Femur (tissue), 1 donor: Measurements from ENCODE around the gene CLIP1.

Experiments
- DNase-seq: peaks from one replicate; pipeline ENCODE4 v3.0.0-alpha.2; 2017

Gene CLIP1

GRCh38 chr12:122354958-122355641 is 67.4 kb downstream of the CLIP1 start:
- DNase-seq = no peak

GRCh38 chr12:122352394-122352793 is 70.1 kb downstream of the CLIP1 start:
- DNase-seq = no peak

DNA sequence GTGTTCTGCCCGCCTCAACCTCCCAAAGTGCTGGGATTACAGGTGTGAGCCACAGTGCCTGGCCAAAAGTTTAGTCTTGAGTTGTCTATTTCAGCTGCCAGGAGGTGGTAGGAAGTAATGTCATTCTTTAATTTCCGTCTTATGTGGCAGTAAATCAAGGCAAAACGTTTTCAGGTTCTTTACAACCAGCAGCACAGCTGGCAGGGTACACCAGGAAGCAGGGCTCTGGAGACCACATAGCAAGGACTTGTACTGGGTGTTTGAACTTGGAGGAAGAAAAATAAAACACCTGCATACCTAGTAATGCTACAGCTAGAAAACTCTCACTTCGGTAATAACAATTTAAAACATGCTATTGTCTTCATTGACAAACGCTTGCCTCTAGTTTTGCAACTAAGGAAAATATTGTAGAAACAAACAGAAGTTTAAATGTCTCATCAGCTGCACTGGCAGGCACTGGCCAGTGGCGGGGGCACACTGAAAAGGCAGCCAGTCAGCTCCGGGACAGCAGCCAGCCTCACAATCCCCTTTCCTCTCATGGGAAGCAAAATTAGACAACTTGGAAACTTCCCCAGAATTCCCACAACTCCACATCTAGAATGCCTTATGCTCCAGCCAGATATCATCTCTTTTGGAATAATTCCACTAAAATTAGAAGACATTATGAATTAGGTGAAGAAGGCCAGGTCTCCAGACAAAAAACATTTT is 72.2 kb downstream of the CLIP1 start:
- DNase-seq = peak; percentile 64

- no peak for DNase-seq
These were observed 73.4 kb downstream of the CLIP1 start for GRCh38 chr12:122349078-122349477.

DNA sequence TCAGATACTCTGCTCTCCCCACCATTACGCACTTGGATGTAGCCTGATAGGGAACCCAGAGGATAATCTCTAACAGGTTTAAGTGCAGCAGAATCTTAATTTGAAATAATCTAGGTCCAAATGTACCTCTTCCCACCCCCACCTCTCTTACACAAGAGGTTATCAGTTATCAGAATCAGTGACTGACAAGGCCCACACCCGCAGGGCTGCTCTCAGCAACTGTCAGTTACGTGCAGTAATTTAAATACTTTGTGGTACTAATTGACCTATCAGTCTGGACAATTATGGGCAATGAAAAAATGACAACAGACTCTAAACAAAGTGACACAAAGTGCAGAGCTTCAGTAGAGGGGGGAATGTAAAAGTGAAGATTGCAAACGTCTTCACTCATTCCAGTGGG is 74.0 kb downstream of the CLIP1 start:
- DNase-seq = no peak

- no peak for DNase-seq
These were observed 76.4 kb downstream of the CLIP1 start for GRCh38 chr12:122346054-122346453.

DNA sequence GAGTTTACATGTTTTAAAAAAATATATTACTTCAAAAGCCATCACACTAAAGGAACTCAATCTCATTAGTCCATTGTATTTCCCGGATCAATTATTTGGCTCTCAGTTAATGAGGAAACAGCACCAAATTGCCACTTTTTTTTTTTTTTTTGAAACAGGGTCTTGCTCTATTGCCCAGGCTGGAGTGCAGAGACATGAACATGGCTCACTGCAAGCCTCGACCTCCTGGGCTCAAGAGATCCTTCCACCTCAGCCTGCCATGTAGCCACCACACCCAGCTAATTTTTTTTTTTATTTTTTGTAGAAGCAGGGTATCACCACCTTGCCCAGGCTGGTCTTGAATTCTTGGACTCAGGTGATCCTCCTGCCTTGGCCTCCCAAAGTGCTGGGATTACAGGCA is 77.4 kb downstream of the CLIP1 start:
- no peak for DNase-seq

- DNase-seq = no peak
These were observed 86.2 kb downstream of the CLIP1 start for GRCh38 chr12:122336015-122336946.

- no peak for DNase-seq
These were observed 89.1 kb downstream of the CLIP1 start for GRCh38 chr12:122333142-122334087.

- no peak for DNase-seq
These were observed 94.7 kb downstream of the CLIP1 start for GRCh38 chr12:122327494-122328385.

DNA sequence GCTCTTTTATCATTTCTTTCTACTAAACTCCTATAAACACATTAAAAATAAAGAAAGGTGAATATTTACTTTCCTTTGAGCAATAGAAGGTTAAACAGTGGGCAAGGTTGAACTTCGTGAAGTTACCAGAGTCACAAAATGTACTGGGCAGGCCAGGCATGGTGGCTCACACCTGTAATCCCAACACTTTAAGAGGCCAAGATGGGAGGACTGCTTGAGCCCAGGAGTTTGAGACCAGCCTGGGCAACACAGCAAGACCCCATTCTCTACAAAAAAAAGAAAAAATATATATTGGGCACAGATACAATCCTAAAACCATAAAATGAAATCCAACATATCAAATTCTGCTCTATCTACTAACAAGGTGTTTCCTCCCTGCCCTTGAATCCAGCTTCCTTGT is 95.5 kb downstream of the CLIP1 start:
- no peak for DNase-seq

DNA sequence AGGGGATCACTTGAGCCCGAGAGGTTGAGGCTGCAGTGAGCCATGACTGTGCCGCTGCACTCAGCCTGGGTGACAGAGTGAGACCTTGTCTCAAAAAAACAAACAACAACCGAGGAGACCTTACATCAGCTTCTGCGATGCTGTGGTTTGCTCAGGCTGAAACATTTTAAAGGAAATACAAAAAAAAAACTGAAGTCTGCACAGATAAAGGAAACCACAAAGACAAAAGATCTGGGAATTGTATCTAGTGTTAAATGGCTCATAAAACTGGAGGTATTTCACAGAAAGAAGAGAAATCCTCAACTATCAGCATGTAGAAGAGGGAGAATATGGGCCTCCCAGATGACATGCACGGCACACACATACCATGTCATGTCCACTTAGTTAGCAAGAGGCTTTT is 95.9 kb downstream of the CLIP1 start:
- no peak for DNase-seq

GRCh38 chr12:122323311-122324019 is 99.0 kb downstream of the CLIP1 start:
- DNase-seq = no peak

DNA sequence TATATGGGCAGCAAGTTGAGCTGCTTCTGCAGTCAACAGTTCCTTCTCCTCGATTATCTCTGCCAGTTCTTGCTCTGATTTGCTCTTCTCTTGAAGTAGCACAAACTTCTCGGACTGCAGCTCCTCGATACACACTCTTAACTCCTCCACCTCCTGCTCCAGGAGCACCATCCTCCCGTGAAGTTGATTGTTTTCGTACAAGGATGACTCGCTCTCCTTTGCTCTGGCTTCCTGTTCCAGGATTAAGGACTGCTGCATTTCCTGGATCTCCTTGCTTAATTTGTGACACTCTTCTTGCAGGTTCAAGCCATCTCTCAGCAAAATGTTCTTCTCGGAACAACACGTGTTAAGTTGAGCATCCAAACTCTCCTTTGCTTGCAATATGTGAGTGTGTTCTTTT is 100.0 kb downstream of the CLIP1 start:
- DNase-seq = no peak

GRCh38 chr12:122318607-122319605 is 103.6 kb downstream of the CLIP1 start:
- no peak for DNase-seq

DNA sequence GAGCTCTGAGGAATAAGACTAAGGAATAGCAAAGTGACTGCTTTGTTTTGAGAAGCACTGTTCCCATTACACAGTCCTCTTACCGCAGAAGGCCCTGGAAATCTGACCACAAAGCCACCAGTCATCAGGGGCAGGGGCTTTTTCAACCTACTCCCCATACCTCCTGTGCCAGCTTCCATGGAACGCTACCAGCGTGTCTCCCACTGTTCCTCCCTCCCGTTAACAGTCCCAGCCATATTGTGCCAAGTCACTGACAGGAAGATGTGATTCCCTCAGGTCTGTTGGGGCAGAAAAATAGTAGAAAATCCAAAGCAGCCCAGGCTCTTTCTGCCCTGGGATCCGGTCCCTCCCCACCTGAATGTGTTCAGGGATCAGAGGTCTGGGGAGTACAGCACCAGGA is 109.5 kb downstream of the CLIP1 start:
- DNase-seq = no peak

GRCh38 chr12:122311696-122312095 is 110.8 kb downstream of the CLIP1 start:
- DNase-seq = no peak

GRCh38 chr12:122310626-122311333 is 111.7 kb downstream of the CLIP1 start:
- DNase-seq = no peak
